Activated B cell treated with CpG ODN at 0.5 μM for 24 hours (primary cell): ENCODE measurements around the gene MYH11. TPM values are rescaled to one million over a fixed set of nuclear protein-coding genes. Genes with fewer than 3 reads are reported as not detected.

Experiments used
- ATAC-seq: fragments of 200-7000 bp; cut with Tn5 transposase; one replicate; pipeline ENCODE4 v1.10.0; 2021; ENCODE audit warnings: low read depth, mild to moderate bottlenecking, moderate library complexity
- CTCF ChIA-PET: fragments of 350-600 bp; sonication (Branson Sonifier 250); formaldehyde crosslinking; loops from one replicate; lab custom pipeline; 2021; ENCODE audit warnings: antibody characterized with exemption; lab: Charles Lee
- POLR2A ChIA-PET: fragments of 350-600 bp; sonication (Branson Sonifier 250); formaldehyde crosslinking; loops from one replicate; lab custom pipeline; 2021; ENCODE audit warnings: antibody characterized with exemption; lab: Charles Lee
- DNase-seq: peaks from one replicate; pipeline ENCODE4 v3.0.0; 2022
- H3K27ac Mint-ChIP-seq: one replicate; pipeline ENCODE4 v1.8.0; 2020; ENCODE audit warnings: mixed read lengths
- H3K27me3 Mint-ChIP-seq: one replicate; pipeline ENCODE4 v1.8.0; 2021; ENCODE audit warnings: mixed read lengths
- H3K36me3 Mint-ChIP-seq: one replicate; pipeline ENCODE4 v1.8.0; 2021; ENCODE audit warnings: low read depth, mixed read lengths
- H3K4me1 Mint-ChIP-seq: one replicate; pipeline ENCODE4 v1.8.0; 2021; ENCODE audit warnings: mixed read lengths
- H3K4me3 Mint-ChIP-seq: one replicate; pipeline ENCODE4 v1.8.0; 2020; ENCODE audit warnings: mild to moderate bottlenecking, mixed read lengths
- H3K9me3 Mint-ChIP-seq: one replicate; pipeline ENCODE4 v1.8.0; 2020; ENCODE audit warnings: mixed read lengths
- intact Hi-C: fragments of 100-400 bp; cut with micrococcal nuclease; formaldehyde crosslinking; loops from one replicate; pipeline ENCODE4 v1.15.1; 2024
- total RNA-seq: library from RNA; stranded (reverse); gene quantifications from 2 replicates; pipeline ENCODE4 v1.2.3, GENCODE V29; 2022
- TF ChIP-seq, protein P1 (sequence below): fragments of 200-600 bp; IDR thresholded peaks from one replicate; pipeline ENCODE4 v1.8.0; 2022; ENCODE audit warnings: antibody characterized with exemption, mild to moderate bottlenecking

MYH11 gene
- total RNA-seq, 1 donor from 2014 or later: 0.58 TPM

DNA sequence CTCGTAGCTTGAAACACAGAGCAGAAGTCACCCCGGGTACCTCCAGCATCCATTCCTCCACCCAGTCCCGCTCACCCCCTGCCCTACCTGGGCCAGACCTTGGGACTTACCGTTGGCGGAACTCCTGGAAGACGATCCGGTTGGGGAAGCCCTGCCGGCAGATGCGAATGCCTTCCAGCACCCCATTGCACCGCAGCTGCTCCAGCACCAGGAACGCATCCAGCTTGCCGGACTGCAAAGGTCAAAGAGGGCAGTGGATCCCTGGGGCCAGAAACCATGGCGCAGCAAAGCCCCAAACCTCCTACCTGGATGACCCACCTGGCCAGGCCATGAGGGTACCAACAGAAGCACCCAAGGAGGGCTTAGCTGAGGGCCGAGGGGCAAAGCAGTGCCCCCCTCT is 108.9 kb downstream of the MYH11 start:
- TF ChIP-seq, protein P1, sequence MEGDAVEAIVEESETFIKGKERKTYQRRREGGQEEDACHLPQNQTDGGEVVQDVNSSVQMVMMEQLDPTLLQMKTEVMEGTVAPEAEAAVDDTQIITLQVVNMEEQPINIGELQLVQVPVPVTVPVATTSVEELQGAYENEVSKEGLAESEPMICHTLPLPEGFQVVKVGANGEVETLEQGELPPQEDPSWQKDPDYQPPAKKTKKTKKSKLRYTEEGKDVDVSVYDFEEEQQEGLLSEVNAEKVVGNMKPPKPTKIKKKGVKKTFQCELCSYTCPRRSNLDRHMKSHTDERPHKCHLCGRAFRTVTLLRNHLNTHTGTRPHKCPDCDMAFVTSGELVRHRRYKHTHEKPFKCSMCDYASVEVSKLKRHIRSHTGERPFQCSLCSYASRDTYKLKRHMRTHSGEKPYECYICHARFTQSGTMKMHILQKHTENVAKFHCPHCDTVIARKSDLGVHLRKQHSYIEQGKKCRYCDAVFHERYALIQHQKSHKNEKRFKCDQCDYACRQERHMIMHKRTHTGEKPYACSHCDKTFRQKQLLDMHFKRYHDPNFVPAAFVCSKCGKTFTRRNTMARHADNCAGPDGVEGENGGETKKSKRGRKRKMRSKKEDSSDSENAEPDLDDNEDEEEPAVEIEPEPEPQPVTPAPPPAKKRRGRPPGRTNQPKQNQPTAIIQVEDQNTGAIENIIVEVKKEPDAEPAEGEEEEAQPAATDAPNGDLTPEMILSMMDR: no peak
- H3K36me3 Mint-ChIP-seq: peaks cover 16% of the 10 kb centered on the region
- ATAC-seq (no peak), DNase-seq (no peak)
- H3K4me3 Mint-ChIP-seq: no peak overlapping the region
- POLR2A ChIA-PET: no interaction called here
- no peak overlapping the region for H3K27ac Mint-ChIP-seq
- no peaks in the 10 kb centered on the region for H3K27me3 Mint-ChIP-seq
- no peaks in the 10 kb centered on the region for H3K9me3 Mint-ChIP-seq
- CTCF ChIA-PET: no interaction called here
- no peaks in the 10 kb centered on the region for H3K4me1 Mint-ChIP-seq
- intact Hi-C loops: no loop called here

DNA sequence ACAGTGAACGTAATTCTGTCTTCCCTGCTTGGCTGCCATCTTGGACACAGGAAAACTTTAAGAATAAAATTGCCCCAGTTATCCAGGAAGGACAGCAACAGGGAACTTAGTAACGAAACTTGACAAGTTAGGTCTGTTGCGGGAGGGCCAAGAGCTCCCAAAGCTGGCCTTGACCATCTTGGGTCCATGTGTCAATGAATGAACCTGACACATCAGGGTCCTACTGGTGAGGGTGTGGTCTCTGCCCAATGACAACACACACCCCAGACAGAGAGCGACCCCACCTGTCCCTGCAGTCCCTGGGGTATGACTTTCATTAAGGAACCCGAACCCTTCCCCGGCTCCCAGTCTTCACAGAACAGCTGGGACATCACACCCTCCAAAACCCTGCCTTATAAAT is 110.5 kb downstream of the MYH11 start:
- Mint-ChIP-seq H3K9me3 (no peaks in the 10 kb centered on the region), H3K27me3 (no peaks in the 10 kb centered on the region), H3K27ac (no peak overlapping the region), H3K4me1 (no peaks in the 10 kb centered on the region), H3K4me3 (no peak overlapping the region), H3K36me3 (peaks cover 20% of the 10 kb centered on the region)
- POLR2A ChIA-PET: no interaction called here
- intact Hi-C loops: no loop called here
- DNase-seq: no peak
- ATAC-seq: no peak
- TF ChIP-seq, protein P1: no peak
- CTCF ChIA-PET: no interaction called here

DNA sequence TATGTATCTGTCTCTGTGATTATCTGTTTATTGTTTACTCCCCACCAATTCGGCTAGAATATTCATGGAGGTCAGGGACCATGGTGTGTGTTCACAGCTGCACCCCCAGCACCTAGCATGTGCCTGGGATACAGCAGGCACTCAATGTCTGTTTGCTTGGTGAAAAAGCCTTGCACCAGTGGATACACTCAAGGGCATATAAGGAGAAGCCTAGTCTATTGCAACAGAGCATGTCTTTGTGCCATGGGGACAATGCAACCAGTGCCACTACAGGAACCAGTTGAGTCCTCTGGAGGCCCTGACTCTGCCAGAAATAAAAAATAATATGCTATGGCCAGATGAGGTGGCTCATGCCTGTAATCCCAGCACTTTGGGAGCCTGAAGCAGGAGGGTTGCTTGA is 113.2 kb downstream of the MYH11 start:
- no peak for ATAC-seq
- intact Hi-C loops: no loop called here
- no peaks in the 10 kb centered on the region for H3K27me3 Mint-ChIP-seq
- TF ChIP-seq, protein P1: no peak
- H3K4me3 Mint-ChIP-seq: no peak overlapping the region
- H3K36me3 Mint-ChIP-seq: peaks cover 29% of the 10 kb centered on the region
- POLR2A ChIA-PET: no interaction called here
- no peaks in the 10 kb centered on the region for H3K9me3 Mint-ChIP-seq
- CTCF ChIA-PET: no interaction called here
- no peaks in the 10 kb centered on the region for H3K4me1 Mint-ChIP-seq
- no peak overlapping the region for H3K27ac Mint-ChIP-seq
- DNase-seq: no peak

DNA sequence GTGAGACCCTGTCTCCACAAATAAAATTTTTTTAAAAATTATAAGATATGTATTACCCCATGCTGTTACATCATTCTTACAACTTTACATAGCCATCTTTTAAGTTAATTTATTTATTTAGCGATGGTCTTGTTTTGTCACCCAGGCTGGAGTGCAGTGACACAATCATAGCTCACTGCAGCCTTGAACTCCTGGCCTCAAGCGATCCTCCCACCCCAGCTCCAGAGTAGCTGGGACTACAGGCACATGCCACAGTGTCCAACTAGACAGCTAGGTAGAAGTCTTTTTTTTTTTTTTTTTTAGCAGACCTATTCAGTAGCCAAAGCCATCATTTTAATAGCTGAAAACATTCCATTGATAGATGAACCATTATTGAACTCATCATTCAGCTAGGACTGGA is 114.1 kb downstream of the MYH11 start:
- no peak for ATAC-seq

DNA sequence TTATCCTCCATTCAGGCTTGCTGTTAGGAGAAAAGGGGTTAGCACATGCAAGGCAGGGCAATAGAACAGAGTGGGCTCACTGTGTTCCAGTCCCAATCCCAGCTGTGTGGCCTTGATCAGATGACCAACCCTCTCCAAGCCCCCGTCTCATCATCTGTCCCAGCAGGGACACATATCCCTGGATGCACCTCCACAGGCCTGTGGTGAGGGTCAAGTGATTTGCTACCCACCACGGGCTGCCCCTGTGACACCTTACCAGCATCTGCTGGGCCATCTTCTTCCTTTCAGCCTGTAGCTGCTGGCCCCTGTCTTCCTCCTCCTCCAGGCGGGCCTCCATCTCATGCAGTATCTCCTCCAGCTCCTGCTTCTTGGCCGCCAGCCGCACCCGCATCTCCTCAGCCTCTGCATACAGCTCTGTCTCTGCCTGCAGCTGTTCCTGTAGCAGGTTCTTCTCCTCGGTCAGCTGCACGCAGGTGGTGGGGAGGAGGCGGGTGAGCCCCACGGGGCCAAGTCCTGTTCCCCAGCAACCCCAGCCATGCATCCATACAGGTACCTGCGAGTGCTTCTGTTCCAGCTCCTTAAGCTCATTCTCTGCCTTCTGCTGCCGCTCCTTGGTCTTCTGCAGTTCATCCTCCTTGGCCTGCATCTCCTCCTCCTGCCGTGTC is 115.5 kb downstream of the MYH11 start:
- peaks cover 33% of the 10 kb centered on the region for H3K36me3 Mint-ChIP-seq
- H3K27ac Mint-ChIP-seq: no peak overlapping the region
- CTCF ChIA-PET: no interaction called here
- no peak for ATAC-seq
- H3K4me3 Mint-ChIP-seq: no peak overlapping the region
- no peaks in the 10 kb centered on the region for H3K27me3 Mint-ChIP-seq
- TF ChIP-seq, protein P1: no peak
- H3K4me1 Mint-ChIP-seq: no peaks in the 10 kb centered on the region
- intact Hi-C loops: no loop called here
- POLR2A ChIA-PET: no interaction called here
- H3K9me3 Mint-ChIP-seq: no peaks in the 10 kb centered on the region
- DNase-seq: no peak

More for the DNA sequence above, 114.1 kb downstream of the MYH11 start:
- POLR2A ChIA-PET: interaction anchor here (0.6 kb wide), 1 partner anchor 179 kb away, joined by 3 read pairs; no protein-coding TSS in a partner anchor
- no peak for DNase-seq
- no peaks in the 10 kb centered on the region for H3K9me3 Mint-ChIP-seq
- intact Hi-C loops: no loop called here
- H3K27me3 Mint-ChIP-seq: no peaks in the 10 kb centered on the region
- no peaks in the 10 kb centered on the region for H3K4me1 Mint-ChIP-seq
- TF ChIP-seq, protein P1: no peak
- CTCF ChIA-PET: no interaction called here
- peaks cover 26% of the 10 kb centered on the region for H3K36me3 Mint-ChIP-seq
- no peak overlapping the region for H3K27ac Mint-ChIP-seq
- H3K4me3 Mint-ChIP-seq: no peak overlapping the region
